ENCODE data around the gene CTBP2. TPM values are rescaled to one million over a fixed set of nuclear protein-coding genes. Genes with fewer than 3 reads are reported as not detected.

The CTBP2 gene
- total and polyA plus RNA-seq, 2 of the 13 experiments (the other 11 are each of a cell fraction or from before 2014, with no cell fraction given), result 0.08 TPM; not detected in 1

DNA sequence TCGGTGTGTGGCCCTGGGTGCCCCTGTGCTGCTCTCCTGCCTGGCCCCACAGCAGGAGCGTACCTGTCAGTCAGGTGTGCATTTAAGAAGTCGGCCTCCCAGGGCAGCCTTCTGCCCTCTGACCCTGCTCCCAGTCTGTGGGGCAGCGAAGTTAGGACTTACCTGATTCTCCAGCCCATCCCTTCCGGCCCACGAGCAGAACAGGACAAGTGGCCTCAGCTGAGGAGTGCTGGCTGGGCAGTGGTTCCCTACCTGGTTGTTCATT, 24.7 kb downstream of the CTBP2 start:
- Histone ChIP-seq H3K9me3 (ENCODE audit: low read length) (no peaks in the 10 kb centered on the region), H3K27ac (ENCODE audit: extremely low read length, insufficient read depth, low read length) (no peak overlapping the region), H3K9ac (ENCODE audit: insufficient read depth, low read depth, low read length) (no peak overlapping the region), H3K27me3 (ENCODE audit: control insufficient read depth in 1 of 2, insufficient read depth in 2 of 2, low read length in 2 of 2) (peaks cover 6 to 69% of the 10 kb centered on the region in 2 experiments), H3K36me3 (replicated peaks in 1 of 2; ENCODE audit: control insufficient read depth in 1 of 2, insufficient read depth in 2 of 2, low read length in 2 of 2) (no peaks in the 10 kb centered on the region), H3K79me2 (ENCODE audit: insufficient read depth, low read length) (no peaks in the 10 kb centered on the region), H3K4me1 (ENCODE audit: insufficient read depth, low read length) (peaks cover 10% of the 10 kb centered on the region; the same call in 1 of the 2 replicates), H2AFZ (ENCODE audit: low read length) (no peak overlapping the region), H3K4me2 (ENCODE audit: low read depth, low read length) (no peak overlapping the region), H4K20me1 (ENCODE audit: insufficient read depth, low read length) (no peaks in the 10 kb centered on the region), H3K4me3 (replicated peaks in 1 of 3; ENCODE audit: insufficient read depth in 1 of 3, low read depth in 2 of 3, low read length in 3 of 3) (no peak overlapping the region)
- 0% methylated on average over 2 of the region's 6 CpGs for WGBS (ENCODE audit: low lambda C conversion rate)
- DNase-seq (ENCODE audit: low spot score) (no peak), FAIRE-seq (no peak), ATAC-seq (no peak)
- ChIA-PET POLR2A (no interaction called here), CTCF (ENCODE audit: low intra/inter-chr PET ratio, low total read pairs) (no interaction called here)
- intact Hi-C loops (cut with micrococcal nuclease; ENCODE audit: unreplicated experiment), result no loop called here
- TF ChIP-seq HMGA1 (CRISPR knock-in tag; conservative IDR thresholded peaks at IDR 0.05) (no peak), THAP11 (CRISPR knock-in tag; IDR thresholded peaks at IDR 0.05) (no peak), ZNF740 (CRISPR knock-in tag; IDR thresholded peaks at IDR 0.05) (no peak), KAT7 (CRISPR knock-in tag; IDR thresholded peaks at IDR 0.05; ENCODE audit: borderline replicate concordance) (no peak), TSC22D2 (CRISPR knock-in tag; IDR thresholded peaks at IDR 0.05; ENCODE audit: borderline replicate concordance) (no peak), ZNF552 (CRISPR knock-in tag; IDR thresholded peaks at IDR 0.05; ENCODE audit: borderline replicate concordance) (no peak), ZNF576 (CRISPR knock-in tag; IDR thresholded peaks at IDR 0.05) (no peak), SAFB2 (CRISPR knock-in tag; IDR thresholded peaks at IDR 0.05; ENCODE audit: borderline replicate concordance, low read depth) (no peak), HOXA5 (CRISPR knock-in tag; IDR thresholded peaks at IDR 0.05) (no peak)
- TF ChIP-seq, protein P1, sequence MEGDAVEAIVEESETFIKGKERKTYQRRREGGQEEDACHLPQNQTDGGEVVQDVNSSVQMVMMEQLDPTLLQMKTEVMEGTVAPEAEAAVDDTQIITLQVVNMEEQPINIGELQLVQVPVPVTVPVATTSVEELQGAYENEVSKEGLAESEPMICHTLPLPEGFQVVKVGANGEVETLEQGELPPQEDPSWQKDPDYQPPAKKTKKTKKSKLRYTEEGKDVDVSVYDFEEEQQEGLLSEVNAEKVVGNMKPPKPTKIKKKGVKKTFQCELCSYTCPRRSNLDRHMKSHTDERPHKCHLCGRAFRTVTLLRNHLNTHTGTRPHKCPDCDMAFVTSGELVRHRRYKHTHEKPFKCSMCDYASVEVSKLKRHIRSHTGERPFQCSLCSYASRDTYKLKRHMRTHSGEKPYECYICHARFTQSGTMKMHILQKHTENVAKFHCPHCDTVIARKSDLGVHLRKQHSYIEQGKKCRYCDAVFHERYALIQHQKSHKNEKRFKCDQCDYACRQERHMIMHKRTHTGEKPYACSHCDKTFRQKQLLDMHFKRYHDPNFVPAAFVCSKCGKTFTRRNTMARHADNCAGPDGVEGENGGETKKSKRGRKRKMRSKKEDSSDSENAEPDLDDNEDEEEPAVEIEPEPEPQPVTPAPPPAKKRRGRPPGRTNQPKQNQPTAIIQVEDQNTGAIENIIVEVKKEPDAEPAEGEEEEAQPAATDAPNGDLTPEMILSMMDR (CRISPR knock-in tag; IDR thresholded peaks at IDR 0.05), result no peak
- BruUV-seq (replicated peaks), result no TSS peak
- in situ Hi-C loops (cut with HindIII; ENCODE audit: extremely low pct_ligation_motif_present, low pct_unique_long_range_greater_than_20kb), result no loop called here

All from HepG2 (cell line).